ENCODE measurements around the gene PRRC2B. TPM values are rescaled to one million over a fixed set of nuclear protein-coding genes. Genes with fewer than 3 reads are reported as not detected.
A peak's percentile ranks its signal among the peaks of the same experiment; 100 is the strongest.

Gene PRRC2B
- total and polyA plus RNA-seq, 2 of the 8 experiments (the other 6 are each of a cell fraction or from before 2014, with no cell fraction given): 37.3 to 249 TPM

- no peak for TF ChIP-seq CHD1 (IDR thresholded peaks at IDR 0.05; ENCODE audit: low read depth, low read length)
- no peak for TF ChIP-seq USF2 (IDR thresholded peaks at IDR 0.05; ENCODE audit: low read length)
- TF ChIP-seq RFX5 (IDR thresholded peaks at IDR 0.05; ENCODE audit: borderline replicate concordance, low read depth, low read length): no peak
- TF ChIP-seq TAF1 (IDR thresholded peaks at IDR 0.05; ENCODE audit: low read depth, low read length): 0 out of 2 replicates have a peak, but pooled peaks have one; percentile 17
- no peak for TF ChIP-seq CBX8 (IDR thresholded peaks at IDR 0.05; ENCODE audit: borderline replicate concordance, low read depth, low read length)
- TF ChIP-seq YY1 (IDR thresholded peaks at IDR 0.05; ENCODE audit: low read depth, low read length): no peak
- no peak for TF ChIP-seq CEBPB (IDR thresholded peaks at IDR 0.05; ENCODE audit: low read depth, low read length)
- no peak for TF ChIP-seq CHD7 (IDR thresholded peaks at IDR 0.05; ENCODE audit: insufficient replicate concordance, low read length)
- TF ChIP-seq KDM1A (IDR thresholded peaks at IDR 0.05; ENCODE audit: borderline replicate concordance, low read length): no peak
Observed at GRCh38 chr9:131502781-131503625, 109.1 kb downstream of the PRRC2B start, which contains the start of gene POMT1 (continued).

Measured in H1 (cell line).